Testis (tissue), 3 donors: Measurements from ENCODE around the gene ADAM10. TPM values are rescaled to one million over a fixed set of nuclear protein-coding genes. Genes with fewer than 3 reads are reported as not detected.

Experiments used
- DNase-seq: peaks from one replicate; pipeline ENCODE4 v3.0.0-alpha.2; 2019
- H3K27ac ChIP-seq, 2 donors: fragments of 200-600 bp; sonication (generic); one replicate each; pipeline ENCODE4 v1.5.1; 2019
- H3K27me3 ChIP-seq: fragments of 200-600 bp; sonication (generic); one replicate; pipeline ENCODE4 v1.5.1; 2019
- H3K36me3 ChIP-seq: fragments of 200-600 bp; sonication (generic); one replicate; pipeline ENCODE4 v1.5.1; 2017; ENCODE audit warnings: low read depth; ENCODE audit errors: missing control alignments
- H3K4me1 ChIP-seq: fragments of 200-600 bp; sonication (generic); one replicate; pipeline ENCODE4 v1.5.1; 2019
- H3K4me3 ChIP-seq, 2 donors: fragments of 200-600 bp; sonication (generic); one replicate each; pipeline ENCODE4 v1.5.1; 2017 to 2019
- H3K9me3 ChIP-seq: fragments of 200-600 bp; sonication (generic); one replicate; pipeline ENCODE4 v1.5.1; 2017
- POLR2A ChIP-seq: fragments of 450-650 bp; IDR thresholded peaks from one replicate; pipeline ENCODE4 v1.6.1; 2017; ENCODE audit warnings: antibody characterized with exemption, mild to moderate bottlenecking, moderate library complexity
- WGBS, 2 donors: methylation state at CpG; one replicate each; pipeline ENCODE4 v1.1.5; 2018; 5-methylcytosine and 5-hydroxymethylcytosine counted together
- intact Hi-C: fragments of 100-400 bp; cut with DNase I; formaldehyde crosslinking; loops from one replicate; pipeline ENCODE4 v1.15.1; 2023; ENCODE audit warnings: low total_unique reads
- polyA plus RNA-seq: library from polyadenylated mRNA; stranded (reverse); fragments of 350-450 nt; fragmentation: Illumina TruSeq; extraction: RNeasy Lipid Tissue Mini Kit (QIAGEN cat#74804); gene quantifications from one replicate; pipeline ENCODE4 v1.2.3, GENCODE V29; 2014; ENCODE audit warnings: low read depth, low replicate concordance; ENCODE audit not compliant: insufficient read depth
- total RNA-seq, 2 donors: library from RNA; depleted of rRNA; stranded (reverse); fragments of >200 nt; gene quantifications; one replicate each; pipeline ENCODE4 v1.2.3, GENCODE V29; 2016
- TF ChIP-seq, protein P1 (sequence below), 3 experiments: fragments of 450-650 bp in 2 of 3; fragments of 200-600 bp in 1 of 3; sonication (generic) in 1 of 3; IDR thresholded peaks; one replicate each; pipeline ENCODE4 v1.5.1; 2016 to 2019; ENCODE audit warnings: antibody characterized with exemption in 3 of 3, mild to moderate bottlenecking in 2 of 3, moderate library complexity in 1 of 3

Gene ADAM10
- total and polyA plus RNA-seq, 3 donors from 2014 or later: 46.2 to 65.5 (median 58.7) TPM

DNA sequence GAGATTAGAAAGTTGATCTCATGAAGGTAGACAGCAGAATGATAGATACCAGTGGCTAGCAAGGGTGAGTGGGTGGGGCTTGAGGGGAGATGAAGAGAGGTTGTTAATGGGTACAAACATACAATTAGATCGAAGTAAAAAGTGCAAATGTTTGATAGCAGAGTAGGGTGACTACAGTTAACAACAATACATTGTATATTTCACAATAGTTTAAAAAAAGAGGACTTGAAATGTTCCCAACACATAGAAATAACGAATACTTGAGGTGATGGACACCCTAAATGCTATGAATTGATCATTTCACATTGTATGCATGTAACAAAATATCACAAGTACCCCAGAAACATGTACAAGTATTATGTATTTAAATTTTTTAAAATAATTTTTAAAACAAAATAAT, 47.3 kb downstream of the ADAM10 start:
- 85 to 94% methylated on average over 2 of the region's 2 CpGs for WGBS, 2 donors
- H3K4me3 ChIP-seq: no peak overlapping the region

GRCh38 chr15:58701376-58701775, 48.1 kb downstream of the ADAM10 start:
- Histone ChIP-seq H3K36me3 (no peaks in the 10 kb centered on the region), H3K27me3 (no peaks in the 10 kb centered on the region), H3K4me3 (no peak overlapping the region), H3K4me1 (no peaks in the 10 kb centered on the region), H3K9me3 (no peaks in the 10 kb centered on the region), H3K27ac (no peak overlapping the region)
- intact Hi-C loops: no loop called here
- TF ChIP-seq, protein P1, sequence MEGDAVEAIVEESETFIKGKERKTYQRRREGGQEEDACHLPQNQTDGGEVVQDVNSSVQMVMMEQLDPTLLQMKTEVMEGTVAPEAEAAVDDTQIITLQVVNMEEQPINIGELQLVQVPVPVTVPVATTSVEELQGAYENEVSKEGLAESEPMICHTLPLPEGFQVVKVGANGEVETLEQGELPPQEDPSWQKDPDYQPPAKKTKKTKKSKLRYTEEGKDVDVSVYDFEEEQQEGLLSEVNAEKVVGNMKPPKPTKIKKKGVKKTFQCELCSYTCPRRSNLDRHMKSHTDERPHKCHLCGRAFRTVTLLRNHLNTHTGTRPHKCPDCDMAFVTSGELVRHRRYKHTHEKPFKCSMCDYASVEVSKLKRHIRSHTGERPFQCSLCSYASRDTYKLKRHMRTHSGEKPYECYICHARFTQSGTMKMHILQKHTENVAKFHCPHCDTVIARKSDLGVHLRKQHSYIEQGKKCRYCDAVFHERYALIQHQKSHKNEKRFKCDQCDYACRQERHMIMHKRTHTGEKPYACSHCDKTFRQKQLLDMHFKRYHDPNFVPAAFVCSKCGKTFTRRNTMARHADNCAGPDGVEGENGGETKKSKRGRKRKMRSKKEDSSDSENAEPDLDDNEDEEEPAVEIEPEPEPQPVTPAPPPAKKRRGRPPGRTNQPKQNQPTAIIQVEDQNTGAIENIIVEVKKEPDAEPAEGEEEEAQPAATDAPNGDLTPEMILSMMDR (IDR thresholded peaks at IDR 0.05): no peak
- no peak for TF ChIP-seq POLR2A
- WGBS, 2 donors: 85 to 89% methylated on average over 4 of the region's 4 CpGs
- DNase-seq: no peak

More for the DNA sequence above, 47.3 kb downstream of the ADAM10 start:
- Histone ChIP-seq H3K4me1 (no peaks in the 10 kb centered on the region), H3K9me3 (no peaks in the 10 kb centered on the region), H3K27me3 (no peaks in the 10 kb centered on the region), H3K36me3 (no peaks in the 10 kb centered on the region), H3K27ac (no peak overlapping the region)
- TF ChIP-seq POLR2A: no peak
- TF ChIP-seq, protein P1 (IDR thresholded peaks at IDR 0.05): no peak
- no peak for DNase-seq
- intact Hi-C loops: no loop called here

GRCh38 chr15:58699769-58700168, 49.7 kb downstream of the ADAM10 start:
- no peaks in the 10 kb centered on the region for H3K27me3 ChIP-seq
- H3K36me3 ChIP-seq: no peaks in the 10 kb centered on the region
- no peak for TF ChIP-seq POLR2A
- TF ChIP-seq, protein P1 (IDR thresholded peaks at IDR 0.05): no peak
- no peak overlapping the region for H3K27ac ChIP-seq
- no peaks in the 10 kb centered on the region for H3K4me1 ChIP-seq
- intact Hi-C loops: no loop called here
- H3K4me3 ChIP-seq: no peak overlapping the region
- WGBS, 2 donors: 93 to 95% methylated on average over 2 of the region's 2 CpGs
- no peak for DNase-seq
- H3K9me3 ChIP-seq: no peaks in the 10 kb centered on the region

- 91 to 99% methylated on average over 2 of the region's 2 CpGs for WGBS, 2 donors
- no peak overlapping the region for H3K4me3 ChIP-seq
- intact Hi-C loops: no loop called here
These were observed 50.4 kb downstream of the ADAM10 start for GRCh38 chr15:58698887-58699641.

More at GRCh38 chr15:58698887-58699641, 50.4 kb downstream of the ADAM10 start:
- Histone ChIP-seq H3K36me3 (no peaks in the 10 kb centered on the region), H3K27ac (no peak overlapping the region), H3K9me3 (no peaks in the 10 kb centered on the region), H3K4me1 (no peaks in the 10 kb centered on the region), H3K27me3 (no peaks in the 10 kb centered on the region)
- no peak for DNase-seq
- TF ChIP-seq POLR2A: no peak
- TF ChIP-seq, protein P1 (IDR thresholded peaks at IDR 0.05): no peak
